Transverse colon (tissue), 4 donors: Measurements from ENCODE around the gene MTF2. TPM values are rescaled to one million over a fixed set of nuclear protein-coding genes. Genes with fewer than 3 reads are reported as not detected.
A peak's percentile ranks its signal among the peaks of the same experiment; 100 is the strongest.

Experiments
- DNase-seq: peaks from one replicate; pipeline ENCODE4 v3.0.0-alpha.2; 2019
- H3K27ac ChIP-seq, 4 donors: fragments of 200-600 bp; sonication (generic); 2 replicates each; pipeline ENCODE4 v1.5.1; 2016 to 2018; ENCODE audit warnings: inconsistent platforms in 4 of 4
- H3K27me3 ChIP-seq: fragments of 200-600 bp; sonication (generic); 2 replicates; pipeline ENCODE4 v1.5.1; 2017; ENCODE audit warnings: inconsistent platforms
- H3K36me3 ChIP-seq, 4 donors: fragments of 200-600 bp; sonication (generic); 2 replicates each; pipeline ENCODE4 v1.5.1; 2017 to 2019; ENCODE audit warnings: inconsistent platforms in 4 of 4
- H3K4me1 ChIP-seq, 4 donors: fragments of 200-600 bp; sonication (generic); 2 replicates each; pipeline ENCODE4 v1.5.1; 2017 to 2020; ENCODE audit warnings: inconsistent platforms in 4 of 4
- H3K4me3 ChIP-seq, 4 donors: fragments of 200-600 bp; sonication (generic); 1 replicate in 1 of 4; 2 replicates in 3 of 4; pipeline versions ENCODE4 v1.5.1 to v1.6.1; 2017 to 2019; ENCODE audit warnings: inconsistent platforms in 4 of 4
- H3K9me3 ChIP-seq, 2 donors: fragments of 200-600 bp; sonication (generic); 2 replicates each; pipeline ENCODE4 v1.5.1; 2017 to 2019; ENCODE audit warnings: inconsistent platforms in 2 of 2
- CTCF ChIP-seq, 5 experiments: fragments of 200-600 bp in 3 of 5; fragments of 450-650 bp in 2 of 5; sonication (generic) in 3 of 5; IDR thresholded peaks; 1 replicate in 2 of 5; 2 replicates in 3 of 5; pipeline ENCODE4 v1.5.1; 2016 to 2017; ENCODE audit warnings: antibody characterized with exemption in 5 of 5, inconsistent platforms in 3 of 5, mild to moderate bottlenecking in 2 of 5, moderate library complexity in 1 of 5
- EP300 ChIP-seq: sonication (generic); formaldehyde crosslinking; IDR thresholded peaks from one replicate; pipeline ENCODE4 v1.6.1; 2017; ENCODE audit warnings: antibody characterized with exemption, low read depth
- POLR2A ChIP-seq: fragments of 450-650 bp; IDR thresholded peaks from one replicate; pipeline ENCODE4 v1.6.1; 2016; ENCODE audit warnings: antibody characterized with exemption, mild to moderate bottlenecking, moderate library complexity
- POLR2AphosphoS5 ChIP-seq, 3 donors: sonication (generic); formaldehyde crosslinking; IDR thresholded peaks; one replicate each; pipeline ENCODE4 v1.6.1; 2016; ENCODE audit warnings: antibody characterized with exemption in 3 of 3
- WGBS, 2 donors: methylation state at CpG; one replicate each; pipeline ENCODE4 v1.1.5; 2018; ENCODE audit warnings: low coverage in 1 of 2; 5-methylcytosine and 5-hydroxymethylcytosine counted together
- in situ Hi-C, 4 donors: fragments of 200-750 bp; cut with MboI; loops; one replicate each; pipeline versions ENCODE4 v1.15.0 to v1.15.1; 2017; ENCODE audit warnings: low sequenced_read_pairs in 3 of 4, low pct_ligation_motif_present in 1 of 4, low pct_unique_long_range_greater_than_20kb in 1 of 4
- intact Hi-C: fragments of 100-400 bp; cut with DNase I; formaldehyde crosslinking; loops from one replicate; pipeline ENCODE4 v1.15.1; 2023; ENCODE audit warnings: low total_unique reads
- total RNA-seq, 4 donors: library from RNA; depleted of rRNA; stranded (reverse); fragments of >200 nt; gene quantifications; one replicate each; pipeline ENCODE4 v1.1.0, GENCODE V29; 2016

The MTF2 gene
- total RNA-seq, 4 donors from 2014 or later: 9.0 to 33.3 (median 22.4) TPM

GRCh38 chr1:93078638-93078985 is 471 bp upstream of the MTF2 start:
- peak overlapping the region; percentile 70 to 90 (median 78) for H3K4me3 ChIP-seq
- in situ Hi-C loops: no loop called here
- intact Hi-C loops: no loop called here
- peak overlapping the region; percentile 88 to 90 (median 90) for H3K27ac ChIP-seq
- H3K27me3 ChIP-seq: no peaks in the 10 kb centered on the region
- H3K9me3 ChIP-seq: no peaks in the 10 kb centered on the region
- H3K4me1 ChIP-seq: peaks cover 7 to 47% (median 24%) of the 10 kb centered on the region in 4 donors
- H3K36me3 ChIP-seq: no peaks in the 10 kb centered on the region
- no peak for DNase-seq
- TF ChIP-seq POLR2A (no peak), EP300 (no peak), POLR2AphosphoS5 (IDR thresholded peaks at IDR 0.05) (no peak), CTCF (IDR thresholded peaks at IDR 0.05) (no peak)
- WGBS, 2 donors: 0 to 2% methylated on average over 2 to 7 of the region's 7 CpGs

DNA sequence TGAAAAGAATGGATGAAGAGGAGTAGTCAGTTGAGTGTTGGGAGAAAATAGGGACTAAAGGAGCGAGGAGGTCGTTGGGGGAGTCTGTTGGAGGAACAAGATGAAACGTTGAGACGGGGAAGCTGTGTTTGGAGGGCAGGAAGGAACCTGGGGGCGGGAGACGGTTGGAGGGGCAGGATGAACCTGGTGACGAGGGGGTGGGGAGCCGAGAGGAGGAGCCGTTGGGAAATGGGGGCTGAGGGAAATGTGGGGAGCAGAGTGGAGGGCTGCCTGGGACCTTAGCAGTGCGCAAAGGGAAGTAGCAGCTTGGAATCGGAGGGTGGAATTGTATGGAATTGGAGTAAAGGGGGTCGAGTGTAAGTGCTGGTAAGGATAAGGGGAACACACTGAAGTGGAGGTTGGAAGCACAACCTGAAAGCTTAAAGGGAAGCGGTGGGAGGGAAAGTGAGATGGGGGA is 630 bp downstream of the MTF2 start:
- 1 to 2% methylated on average over 7 to 13 of the region's 13 CpGs for WGBS, 2 donors
- no peaks in the 10 kb centered on the region for H3K27me3 ChIP-seq
- peak; percentile 23 for DNase-seq
- intact Hi-C loops (no loop called here), in situ Hi-C loops (no loop called here)
- H3K27ac ChIP-seq: peak overlapping the region; percentile 88 to 90 (median 90)
- H3K4me1 ChIP-seq: peaks cover 7 to 47% (median 24%) of the 10 kb centered on the region in 4 donors
- TF ChIP-seq POLR2AphosphoS5 (IDR thresholded peaks at IDR 0.05) (no peak), POLR2A (no peak), CTCF (IDR thresholded peaks at IDR 0.05) (no peak), EP300 (no peak)
- H3K9me3 ChIP-seq: no peaks in the 10 kb centered on the region
- peak overlapping the region; percentile 70 to 90 (median 78) for H3K4me3 ChIP-seq
- H3K36me3 ChIP-seq: no peaks in the 10 kb centered on the region

DNA sequence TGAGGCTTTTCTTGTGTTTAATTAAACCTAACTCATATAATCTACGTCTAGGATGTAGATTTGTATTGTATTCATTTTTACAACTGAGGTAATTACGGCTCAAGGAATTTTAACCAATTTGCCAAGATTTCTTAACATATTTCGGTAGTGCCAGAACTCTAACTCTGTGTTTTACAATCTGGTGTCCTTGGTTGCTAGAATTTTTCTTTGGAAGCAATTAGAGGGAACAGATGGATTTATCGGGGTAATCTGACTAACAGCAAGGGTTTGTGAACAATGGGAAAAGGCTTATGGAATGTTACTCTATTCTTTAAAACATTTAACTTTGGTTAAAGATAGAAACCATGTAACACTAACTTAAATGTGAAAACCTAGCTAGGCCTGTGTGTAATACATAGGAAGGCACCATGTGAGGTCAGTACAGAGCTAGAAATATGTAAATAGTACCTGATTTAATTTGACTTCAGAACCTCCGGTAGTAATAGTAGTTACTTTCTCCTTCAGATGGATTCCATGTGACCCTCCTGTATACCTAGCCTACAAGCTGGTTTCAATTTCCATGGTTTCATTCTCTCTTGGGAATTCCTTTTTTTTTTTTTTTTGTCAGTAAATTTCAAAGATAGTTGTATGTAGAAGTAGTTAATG is 1.2 kb downstream of the MTF2 start:
- in situ Hi-C loops: no loop called here
- intact Hi-C loops: no loop called here
- DNase-seq: no peak

DNA sequence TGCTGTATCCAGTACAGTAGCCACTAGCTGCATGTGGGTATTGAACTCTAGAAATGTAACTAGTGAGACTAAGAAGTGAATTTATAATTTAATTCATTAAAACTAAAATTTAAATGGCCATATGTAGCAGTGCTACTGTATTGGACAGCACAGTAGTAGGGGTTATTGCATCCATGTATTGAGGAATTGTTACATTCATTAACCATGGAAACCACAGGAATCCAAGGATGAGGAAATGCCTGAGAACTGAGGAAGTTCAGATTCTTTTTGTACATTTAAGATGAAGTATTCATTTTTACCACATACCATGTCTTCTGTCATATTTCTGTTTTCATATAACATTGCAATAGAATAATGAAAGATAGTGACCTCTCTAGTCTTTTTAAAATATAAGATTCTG is 2.6 kb downstream of the MTF2 start:
- TF ChIP-seq CTCF (IDR thresholded peaks at IDR 0.05): no peak
- TF ChIP-seq POLR2A: no peak
- TF ChIP-seq EP300: no peak
- TF ChIP-seq POLR2AphosphoS5 (IDR thresholded peaks at IDR 0.05): no peak
- DNase-seq: no peak
- in situ Hi-C loops (no loop called here), intact Hi-C loops (no loop called here)
- Histone ChIP-seq H3K4me1 (peaks cover 7 to 48% (median 24%) of the 10 kb centered on the region in 4 donors), H3K27me3 (no peaks in the 10 kb centered on the region), H3K36me3 (no peaks in the 10 kb centered on the region), H3K9me3 (no peaks in the 10 kb centered on the region), H3K27ac (no peak overlapping the region), H3K4me3 (peak overlapping the region in 1 of 4 donors; percentile 85)

More for the DNA sequence above, 1.2 kb downstream of the MTF2 start:
- peak overlapping the region; percentile 70 to 90 (median 78) for H3K4me3 ChIP-seq
- TF ChIP-seq POLR2A: no peak
- TF ChIP-seq EP300: no peak
- no peak for TF ChIP-seq POLR2AphosphoS5 (IDR thresholded peaks at IDR 0.05)
- TF ChIP-seq CTCF (IDR thresholded peaks at IDR 0.05): peak; percentile 42 to 61 (median 50)
- H3K9me3 ChIP-seq: no peaks in the 10 kb centered on the region
- 0% methylated on average over 5 of the region's 5 CpGs for WGBS, 2 donors
- H3K4me1 ChIP-seq: peaks cover 7 to 47% (median 24%) of the 10 kb centered on the region in 4 donors
- H3K36me3 ChIP-seq: no peaks in the 10 kb centered on the region
- H3K27me3 ChIP-seq: no peaks in the 10 kb centered on the region
- H3K27ac ChIP-seq: peak overlapping the region; percentile 88 to 90 (median 90)
